HepG2 (cell line): ENCODE measurements around the gene SEC62. TPM values are rescaled to one million over a fixed set of nuclear protein-coding genes. Genes with fewer than 3 reads are reported as not detected.

ENCODE experiments used
- HBP1 ChIP-seq: IDR thresholded peaks from 2 replicates; pipeline ENCODE4 v1.6.1; 2016; ENCODE audit warnings: low read depth, control low read depth
- KIAA2018 ChIP-seq: sonication (generic); formaldehyde crosslinking; IDR thresholded peaks from 2 replicates; pipeline ENCODE4 v1.5.0; 2020; ENCODE audit warnings: mild to moderate bottlenecking, missing genetic modification reagents, borderline replicate concordance
- NAIF1 ChIP-seq: sonication (generic); formaldehyde crosslinking; IDR thresholded peaks from 2 replicates; pipeline ENCODE4 v1.5.0; 2020; ENCODE audit warnings: mild to moderate bottlenecking, missing genetic modification reagents, borderline replicate concordance
- RXRB ChIP-seq: IDR thresholded peaks from 2 replicates; pipeline ENCODE4 v1.6.1; 2016; ENCODE audit warnings: borderline replicate concordance, missing genetic modification reagents, missing compliant biosample characterization
- SKI ChIP-seq: fragments of 450-650 bp; IDR thresholded peaks from one replicate; pipeline ENCODE4 v1.6.1; 2018; ENCODE audit warnings: mild to moderate bottlenecking; ENCODE audit not compliant: partially characterized antibody
- THAP7 ChIP-seq: sonication (generic); formaldehyde crosslinking; IDR thresholded peaks from 2 replicates; pipeline ENCODE4 v1.8.1; 2023; ENCODE audit warnings: mild to moderate bottlenecking, missing genetic modification reagents
- ZNF230 ChIP-seq: sonication (generic); formaldehyde crosslinking; IDR thresholded peaks from 2 replicates; pipeline ENCODE4 v1.4.0; 2020; ENCODE audit warnings: mild to moderate bottlenecking, missing genetic modification reagents
- ZNF280D ChIP-seq: sonication (generic); formaldehyde crosslinking; IDR thresholded peaks from 2 replicates; pipeline ENCODE4 v1.5.1; 2020; ENCODE audit warnings: mild to moderate bottlenecking, missing genetic modification reagents
- ZNF431 ChIP-seq: sonication (generic); formaldehyde crosslinking; IDR thresholded peaks from 2 replicates; pipeline ENCODE4 v1.9.0; 2022; ENCODE audit warnings: missing genetic modification reagents, low read depth, mild to moderate bottlenecking, borderline replicate concordance
- ZNF549 ChIP-seq: sonication (generic); formaldehyde crosslinking; IDR thresholded peaks from 2 replicates; pipeline ENCODE4 v1.5.0; 2020; ENCODE audit warnings: missing genetic modification reagents
- ZSCAN29 ChIP-seq: sonication (generic); formaldehyde crosslinking; conservative IDR thresholded peaks from 2 replicates; pipeline ENCODE4 v1.4.0; 2020; ENCODE audit warnings: mild to moderate bottlenecking, missing genetic modification reagents
- polyA plus RNA-seq, 8 experiments: library from polyadenylated mRNA; depleted of rRNA in 3 of 8; stranded (reverse) in 7 of 8; unstranded in 1 of 8; fragments of >200 nt; fragmentation: Illumina TruSeq in 4 of 8; extraction: Trizol in 4 of 8; gene quantifications; 2 replicates each; pipeline versions ENCODE4 v1.2.1 to v1.2.3, GENCODE V29; 2011 to 2016; ENCODE audit warnings: low read depth in 4 of 8, missing spikeins in 1 of 8, mixed read lengths in 1 of 8; ENCODE audit not compliant: insufficient read depth in 1 of 8
- total RNA-seq, 5 experiments: library from RNA; depleted of rRNA; stranded (reverse); fragments of >200 nt; fragmentation: Illumina TruSeq; extraction: Trizol; gene quantifications; 2 replicates each; pipeline ENCODE4 v1.2.3, GENCODE V29; 2016; ENCODE audit warnings: low read depth in 1 of 5

The SEC62 gene
- total and polyA plus RNA-seq, 2 of the 13 experiments (the other 11 are each of a cell fraction or from before 2014, with no cell fraction given) = 54.0 to 68.7 TPM

GRCh38 chr3:170037463-170038433 is 71.1 kb downstream of the SEC62 start, which contains the start of gene GPR160 (continued):
- TF ChIP-seq HBP1 (CRISPR knock-in tag) = no peak
- peak; percentile 58; the same call in 1 of the 2 replicates for TF ChIP-seq ZNF431 (CRISPR knock-in tag)
- 0 out of 2 replicates have a peak, but pooled peaks have one; percentile 29 for TF ChIP-seq ZNF230 (CRISPR knock-in tag)
- no peak for TF ChIP-seq SKI
- peak; percentile 67; the same call in 1 of the 2 replicates for TF ChIP-seq NAIF1 (CRISPR knock-in tag)
- 0 out of 2 replicates have a peak, but pooled peaks have one; percentile 29 for TF ChIP-seq ZNF280D (CRISPR knock-in tag)
- TF ChIP-seq RXRB (CRISPR knock-in tag) = peak; percentile 76
- TF ChIP-seq ZNF549 (CRISPR knock-in tag) = no peak
- TF ChIP-seq THAP7 (CRISPR knock-in tag) = 0 out of 2 replicates have a peak, but pooled peaks have one; percentile 19
- TF ChIP-seq KIAA2018 (CRISPR knock-in tag) = no peak
- TF ChIP-seq ZSCAN29 (CRISPR knock-in tag) = peak; percentile 55; the same call in 1 of the 2 replicates
